GM19351 (cell line): ENCODE data around the gene PPP1R9A.

Source experiments
- ATAC-seq: cut with Tn5 transposase; IDR thresholded peaks from one replicate; pipeline ENCODE4 v1.9.1; 2021; ENCODE audit warnings: mild to moderate bottlenecking, moderate library complexity; ENCODE audit not compliant: unreplicated experiment

Gene PPP1R9A

GRCh38 chr7:94907026-94907810, at the start of gene PPP1R9A:
PPP1R9A (plus strand) TSS chr7:94907594; CDS start chr7:94910114, 2,520 bp downstream.
- peak; percentile 44 for ATAC-seq

DNA sequence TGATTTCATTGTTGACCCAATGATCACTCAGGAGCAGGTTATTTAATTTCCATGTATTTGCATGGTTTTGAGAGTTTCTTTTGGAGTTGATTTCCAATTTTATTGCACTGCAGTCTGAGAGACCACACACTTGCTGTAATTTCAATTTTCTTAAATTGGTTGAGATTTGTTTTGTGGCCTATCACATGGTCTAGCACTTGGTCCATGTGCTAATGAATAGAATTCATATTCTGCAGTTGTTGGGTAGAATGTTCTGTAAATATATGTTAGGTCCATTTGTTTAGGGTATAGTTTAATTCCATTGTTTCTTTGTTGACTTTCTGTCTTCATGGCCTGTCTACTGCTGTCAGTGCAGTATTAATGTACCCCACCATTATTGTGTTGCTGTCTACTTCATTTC, 36.3 kb upstream of the PPP1R9A start:
- no peak for ATAC-seq

GRCh38 chr7:94873239-94873638, 34.2 kb upstream of the PPP1R9A start:
- ATAC-seq = no peak

DNA sequence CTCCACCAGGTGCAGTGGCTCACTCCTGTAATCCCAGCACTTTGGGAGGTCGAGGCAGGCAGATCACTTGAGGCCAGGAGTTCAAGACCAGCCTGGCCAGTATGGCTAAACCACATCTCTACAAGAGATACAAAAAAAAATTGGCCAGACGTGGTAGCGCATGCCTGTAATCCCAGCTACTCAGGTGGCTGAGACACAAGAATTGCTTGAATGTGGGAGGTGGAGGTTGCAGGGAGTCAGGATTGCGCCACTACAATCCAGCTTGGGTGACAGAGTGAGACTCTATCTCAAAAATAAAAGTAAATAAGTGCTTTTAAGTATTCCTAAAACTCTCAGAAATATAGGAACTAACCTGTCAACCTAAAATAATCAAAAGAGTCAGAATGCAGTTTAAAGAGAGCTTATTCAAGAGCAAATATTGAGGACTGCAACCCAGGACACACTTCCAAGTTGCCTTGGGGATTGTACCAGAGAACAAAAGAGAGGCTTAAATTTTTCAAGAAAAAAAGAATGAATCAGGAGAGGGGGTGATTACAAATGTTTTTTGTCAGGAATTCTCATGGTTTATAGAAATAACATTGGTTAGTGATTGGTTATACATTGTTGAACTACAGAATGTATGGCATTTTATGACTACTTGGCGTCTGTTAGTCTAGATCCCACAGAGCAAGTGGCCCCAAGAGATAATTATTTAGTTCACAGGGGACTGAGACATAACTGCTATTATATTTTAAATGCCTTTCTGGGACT, 33.2 kb upstream of the PPP1R9A start:
- ATAC-seq = no peak

DNA sequence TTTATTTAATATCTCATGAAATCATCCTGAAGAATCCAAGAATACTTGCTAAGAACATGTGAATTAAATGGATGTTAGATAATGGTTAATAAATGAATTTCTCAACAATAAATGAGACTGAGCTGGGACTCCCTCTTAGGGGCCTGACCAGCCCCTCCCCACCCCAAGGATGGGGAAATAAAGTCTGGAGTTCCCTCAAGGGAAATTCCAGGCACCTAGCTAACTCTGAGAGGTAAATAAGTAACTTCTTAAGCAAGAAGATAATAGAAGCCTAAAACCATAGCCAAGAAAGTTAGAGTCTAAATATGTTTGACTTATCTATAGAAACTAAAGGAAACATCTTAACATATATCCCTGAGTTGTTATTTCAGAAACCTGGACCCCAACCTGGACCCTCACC, 32.2 kb upstream of the PPP1R9A start:
- no peak for ATAC-seq

DNA sequence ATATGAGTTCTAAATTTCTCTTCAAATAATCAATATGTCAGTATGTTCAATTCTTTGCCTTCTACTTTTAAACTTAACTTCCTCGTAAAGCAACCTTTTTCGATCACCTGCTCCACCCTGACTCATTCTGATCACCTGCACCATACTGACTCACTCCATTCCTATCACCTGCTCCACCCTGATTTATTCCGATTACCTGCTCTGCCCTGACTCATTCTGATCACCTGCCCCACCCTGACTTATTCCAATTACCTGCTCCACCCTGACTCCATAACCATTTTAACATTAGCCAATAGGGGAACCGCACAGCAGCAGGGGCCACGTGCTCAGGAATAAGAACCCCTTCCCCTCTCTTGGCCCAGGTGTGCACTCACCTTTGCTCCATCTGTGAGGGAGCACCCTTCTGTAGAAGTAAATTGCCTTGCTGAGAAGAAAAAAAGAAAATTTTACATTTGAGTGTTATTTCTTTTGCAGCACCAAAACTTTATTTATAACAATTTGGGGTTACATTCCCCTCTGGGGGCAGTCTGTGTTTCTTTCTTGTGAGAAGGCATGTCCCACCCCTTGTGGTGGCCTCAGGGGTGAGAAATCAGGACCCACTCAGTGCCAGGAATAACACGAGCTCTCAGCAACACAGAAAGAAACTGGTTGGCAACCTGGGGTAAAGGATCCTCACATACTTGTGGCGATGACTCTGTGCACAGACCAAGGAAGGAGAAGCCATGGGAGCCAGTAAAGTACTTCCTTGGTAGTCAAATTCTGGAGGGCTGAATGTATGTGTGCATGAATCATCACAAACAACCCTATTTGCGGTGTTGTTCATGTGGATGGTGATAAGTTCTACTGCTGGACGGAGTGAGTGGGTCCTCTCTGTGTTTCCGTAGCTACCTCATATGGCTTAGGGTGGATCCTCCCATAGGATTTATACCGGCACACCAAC, 29.4 kb upstream of the PPP1R9A start:
- no peak for ATAC-seq

DNA sequence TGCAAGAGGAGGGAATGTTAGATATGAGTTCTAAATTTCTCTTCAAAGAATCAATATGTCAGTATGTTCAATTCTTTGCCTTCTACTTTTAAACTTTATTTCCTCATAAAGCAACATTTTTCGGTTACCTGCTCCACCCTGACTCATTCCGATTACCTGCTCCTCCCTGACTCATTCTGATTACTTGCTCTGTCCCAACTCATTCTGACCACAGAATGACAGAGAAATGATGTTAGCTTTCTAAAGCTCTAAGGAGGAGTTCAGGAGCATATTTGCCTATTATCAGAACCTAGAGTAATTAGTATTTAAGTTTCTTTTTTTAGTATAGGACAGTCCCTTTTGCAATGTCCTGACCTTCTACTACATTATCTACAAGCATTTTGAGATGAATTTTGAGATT, 24.5 kb upstream of the PPP1R9A start:
- ATAC-seq = no peak

DNA sequence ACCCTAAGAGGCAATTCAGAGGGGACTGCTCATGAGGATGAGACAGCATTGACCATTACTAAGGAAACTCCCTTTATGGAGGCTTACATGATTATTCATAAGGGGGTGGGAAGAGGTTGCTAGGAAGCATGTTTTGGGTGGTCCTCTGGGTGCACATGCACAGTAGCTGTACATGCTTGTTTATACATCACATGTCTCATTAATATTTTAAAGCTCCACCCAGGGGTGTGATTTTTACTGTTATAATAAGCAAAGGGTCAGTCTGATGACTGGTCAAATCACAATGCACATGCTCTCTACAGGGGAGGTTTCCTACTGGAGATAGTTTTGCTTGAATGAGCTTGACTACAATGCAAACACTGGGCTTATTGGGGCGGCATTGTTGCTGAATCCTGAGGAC, 23.8 kb upstream of the PPP1R9A start:
- ATAC-seq = no peak

DNA sequence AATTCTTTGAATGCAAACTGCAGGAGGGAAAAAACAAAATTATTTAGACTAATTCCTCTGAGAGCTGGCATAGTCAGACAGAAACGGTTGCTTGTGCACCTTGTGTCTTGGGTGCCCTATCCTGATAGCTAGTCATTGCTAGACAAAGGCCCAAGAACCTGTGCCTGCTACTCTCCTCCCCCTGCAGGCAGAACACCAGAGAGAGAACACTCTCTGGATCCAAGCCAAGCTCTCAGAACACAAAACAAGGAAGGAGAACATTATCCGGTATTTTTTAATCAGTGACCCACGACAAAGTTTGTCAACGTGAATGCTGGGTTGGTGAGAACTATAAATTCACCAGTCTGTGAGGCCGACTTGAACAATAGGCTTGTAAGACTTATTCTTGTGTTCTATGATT, 18.8 kb upstream of the PPP1R9A start:
- no peak for ATAC-seq

GRCh38 chr7:94888995-94889523, 18.3 kb upstream of the PPP1R9A start:
- ATAC-seq = no peak

DNA sequence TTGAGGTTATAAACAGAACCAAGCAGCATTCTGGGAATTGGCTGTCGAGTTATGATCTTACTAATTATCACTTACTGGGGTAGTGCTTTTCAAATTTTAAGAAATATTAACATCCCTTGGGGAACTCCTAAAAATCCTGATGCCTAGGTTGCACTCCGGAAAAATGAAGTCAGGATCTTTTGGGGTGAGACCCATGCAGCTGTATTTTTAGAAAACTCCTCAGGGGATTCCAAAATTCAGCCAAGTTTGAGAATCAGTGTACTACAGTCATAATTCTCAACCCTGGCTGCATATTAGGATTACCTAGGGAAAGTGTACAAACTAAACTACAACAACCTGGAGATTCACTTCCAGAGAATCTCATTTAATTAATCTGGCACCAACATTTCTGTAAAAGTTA, 17.2 kb upstream of the PPP1R9A start:
- ATAC-seq = no peak

DNA sequence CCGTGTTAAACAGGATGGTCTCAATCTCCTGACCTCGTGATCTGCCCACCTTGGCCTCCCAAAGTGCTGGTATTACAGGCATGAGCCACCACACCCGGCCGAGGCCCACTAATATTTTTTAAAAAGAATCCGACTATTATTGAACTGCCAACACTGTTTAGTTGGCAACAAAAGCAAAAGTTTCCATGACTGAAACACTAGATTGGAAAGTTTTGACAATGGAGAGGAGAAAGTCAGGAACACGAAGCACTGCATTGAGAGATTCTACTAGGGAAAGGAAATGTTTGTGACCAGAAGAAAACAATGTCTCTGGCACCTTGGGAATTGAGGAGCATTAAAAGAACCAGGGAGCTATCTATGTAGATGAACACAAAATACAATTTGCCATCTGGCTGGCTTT, 13.7 kb upstream of the PPP1R9A start:
- no peak for ATAC-seq

DNA sequence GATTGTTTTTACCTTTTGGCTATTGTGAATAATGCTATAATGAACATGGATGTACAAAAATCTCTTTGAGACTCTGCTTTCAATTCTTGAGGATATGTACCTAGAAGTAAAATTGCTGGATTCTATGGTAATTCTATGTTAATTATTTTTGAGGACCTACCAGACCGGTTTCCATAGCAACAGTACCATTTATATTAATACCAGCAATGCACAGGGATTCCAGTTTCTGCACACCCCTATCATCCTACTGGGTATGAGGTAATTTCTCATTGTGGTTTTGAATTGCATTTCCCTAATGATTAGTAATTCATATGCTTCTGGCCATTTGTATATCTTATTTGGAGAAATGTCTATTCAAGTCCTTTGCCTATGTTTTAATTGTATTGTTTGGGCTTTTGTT, 9.9 kb upstream of the PPP1R9A start:
- no peak for ATAC-seq

GRCh38 chr7:94898340-94898739, 9.1 kb upstream of the PPP1R9A start:
- no peak for ATAC-seq

DNA sequence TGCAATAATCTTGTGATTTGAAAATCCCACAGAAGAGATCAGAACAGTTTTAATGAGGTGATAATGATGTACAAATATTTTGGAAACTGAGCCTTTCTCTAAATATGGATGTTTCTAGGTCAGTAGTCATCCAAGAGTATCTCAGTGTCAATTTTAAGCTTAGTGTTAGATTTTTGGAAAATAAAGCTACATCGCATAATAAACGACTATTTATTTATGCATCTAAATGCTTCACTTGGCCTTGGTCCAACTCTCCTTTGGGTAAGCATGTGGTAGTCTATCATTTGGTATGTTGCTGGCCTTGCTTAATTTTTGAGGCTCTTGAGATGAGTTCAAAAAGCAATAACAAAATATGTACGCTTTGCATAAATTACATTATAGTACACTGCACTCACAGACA, 5.4 kb upstream of the PPP1R9A start:
- ATAC-seq = no peak

- no peak for ATAC-seq
Measured at GRCh38 chr7:94903971-94904370, 3.4 kb upstream of the PPP1R9A start.

GRCh38 chr7:94904982-94905381, 2.4 kb upstream of the PPP1R9A start:
- no peak for ATAC-seq

DNA sequence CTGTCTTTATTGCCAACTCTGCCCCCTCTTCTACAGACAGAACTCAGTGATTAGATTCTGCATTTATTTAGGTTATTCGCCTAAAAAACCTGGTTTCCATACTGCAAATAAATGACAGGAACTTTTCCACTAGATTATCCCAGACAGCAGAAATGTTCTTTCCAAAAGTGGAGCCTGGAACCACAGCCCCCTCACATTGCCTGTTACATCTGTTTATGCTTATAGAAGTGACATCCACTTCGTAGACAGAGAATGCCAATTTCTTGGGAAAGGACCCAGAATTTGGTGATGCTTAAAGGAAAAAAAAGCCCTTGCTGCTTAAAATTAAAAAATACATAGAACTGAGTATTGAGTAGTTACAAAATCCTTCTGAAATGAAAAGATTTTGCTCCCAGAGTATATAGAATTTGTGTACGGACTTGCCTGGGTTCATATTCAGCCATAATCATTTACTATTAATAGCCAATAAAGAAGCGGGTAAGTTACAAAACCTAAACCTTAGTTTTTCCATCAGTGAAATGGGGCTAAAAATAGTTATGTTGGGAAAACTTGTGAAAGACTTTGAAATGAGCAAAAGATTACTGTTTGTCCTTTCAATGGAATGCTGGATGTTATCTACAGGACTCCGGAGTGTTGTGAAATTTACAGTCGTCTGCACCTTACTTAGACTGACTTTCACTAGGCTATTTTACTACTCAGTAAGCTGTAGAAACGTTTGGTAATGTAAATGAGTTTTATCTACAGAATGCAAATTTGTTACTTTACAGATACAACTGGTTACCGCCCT, 1.1 kb upstream of the PPP1R9A start:
- ATAC-seq = no peak

DNA sequence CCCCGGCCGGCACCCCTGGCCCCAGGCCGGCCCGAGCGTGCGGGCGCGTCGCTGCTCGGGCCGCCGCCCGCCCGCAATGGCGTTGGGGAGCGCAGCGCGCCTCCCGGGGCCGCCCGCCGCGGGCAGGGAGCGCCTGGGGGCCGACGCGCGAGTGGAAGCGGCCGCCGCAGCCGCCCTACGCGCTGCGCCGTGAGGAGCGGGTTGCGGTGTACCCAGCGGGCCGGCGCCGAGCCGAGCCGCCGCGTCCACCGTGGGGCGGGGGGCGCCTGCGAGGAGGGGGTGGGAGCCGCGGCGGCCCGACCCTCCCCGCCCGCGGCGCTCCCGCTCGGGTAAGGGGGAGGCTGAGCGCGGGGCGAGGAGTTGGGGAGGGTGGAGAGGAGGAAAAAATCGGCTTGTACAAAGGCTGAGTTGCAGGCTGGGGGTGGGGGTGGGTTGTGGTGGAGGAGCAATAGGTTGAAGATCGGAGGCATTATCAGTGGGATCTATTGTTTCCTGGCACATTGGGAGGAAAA, 473 bp downstream of the PPP1R9A start:
- peak; percentile 56 for ATAC-seq
